GM12878 (cell line): ENCODE results near the gene NME7.

Experiments
- CHD1 ChIP-seq: IDR thresholded peaks from 2 replicates; pipeline ENCODE4 v1.6.1; 2012; ENCODE audit warnings: low read depth, low read length, improper control_type of control experiment
- FOS ChIP-seq: IDR thresholded peaks from 3 replicates; pipeline ENCODE4 v1.6.1; 2011; ENCODE audit warnings: borderline replicate concordance; ENCODE audit not compliant: insufficient read length; ENCODE audit errors: extremely low read depth
- FOXM1 ChIP-seq: IDR thresholded peaks from 2 replicates; pipeline ENCODE4 v1.6.1; 2012; ENCODE audit warnings: low read depth, mild to moderate bottlenecking, inconsistent platforms, low read length, moderate library complexity
- GABPA ChIP-seq: IDR thresholded peaks from 2 replicates; pipeline ENCODE4 v1.6.1; 2014; ENCODE audit warnings: antibody characterized with exemption, low read depth, mild to moderate bottlenecking, inconsistent platforms
- NFXL1 ChIP-seq: fragments of 450-650 bp; IDR thresholded peaks from 2 replicates; pipeline ENCODE4 v1.6.1; 2017; ENCODE audit warnings: antibody characterized with exemption, mild to moderate bottlenecking, borderline replicate concordance
- NFYB ChIP-seq: IDR thresholded peaks from 2 replicates; pipeline ENCODE4 v1.6.1; 2011; ENCODE audit warnings: low read depth, mild to moderate bottlenecking, low read length, improper control_type of control experiment, moderate library complexity; ENCODE audit not compliant: insufficient read depth
- POLR2A ChIP-seq: IDR thresholded peaks from 2 replicates; pipeline ENCODE4 v1.6.1; 2011; ENCODE audit warnings: low read depth, mild to moderate bottlenecking, low read length
- POLR2AphosphoS5 ChIP-seq: IDR thresholded peaks from 2 replicates; pipeline ENCODE4 v1.6.1; 2011; ENCODE audit warnings: mild to moderate bottlenecking, low read length, inconsistent platforms
- RAD21 ChIP-seq: IDR thresholded peaks from 2 replicates; pipeline ENCODE4 v1.6.1; 2011; ENCODE audit warnings: mild to moderate bottlenecking, low read depth, low read length, moderate library complexity; ENCODE audit not compliant: insufficient read depth
- SMC3 ChIP-seq: IDR thresholded peaks from 2 replicates; pipeline ENCODE4 v1.6.1; 2011; ENCODE audit warnings: low read length, improper control_type of control experiment, borderline replicate concordance
- TF ChIP-seq, protein P1 (sequence below): fragments of 450-650 bp; IDR thresholded peaks from 2 replicates; pipeline ENCODE4 v1.6.1; 2016; ENCODE audit warnings: mild to moderate bottlenecking
- TF ChIP-seq, protein P2 (sequence below), 3 experiments: IDR thresholded peaks in 2 of 3; conservative IDR thresholded peaks in 1 of 3; 2 replicates each; pipeline ENCODE4 v1.5.1; 2011; ENCODE audit warnings: low read depth in 3 of 3, low read length in 3 of 3, mild to moderate bottlenecking in 3 of 3, control low read depth in 2 of 3, moderate library complexity in 2 of 3, inconsistent platforms in 1 of 3, mixed read lengths in 1 of 3; ENCODE audit not compliant: control insufficient read depth in 2 of 3, insufficient read depth in 1 of 3; ENCODE audit errors: extremely low read depth in 1 of 3
- TF ChIP-seq, protein P3 (sequence below): IDR thresholded peaks from 2 replicates; pipeline ENCODE4 v1.6.1; 2012; ENCODE audit warnings: mild to moderate bottlenecking, low read depth, low read length

DNA sequence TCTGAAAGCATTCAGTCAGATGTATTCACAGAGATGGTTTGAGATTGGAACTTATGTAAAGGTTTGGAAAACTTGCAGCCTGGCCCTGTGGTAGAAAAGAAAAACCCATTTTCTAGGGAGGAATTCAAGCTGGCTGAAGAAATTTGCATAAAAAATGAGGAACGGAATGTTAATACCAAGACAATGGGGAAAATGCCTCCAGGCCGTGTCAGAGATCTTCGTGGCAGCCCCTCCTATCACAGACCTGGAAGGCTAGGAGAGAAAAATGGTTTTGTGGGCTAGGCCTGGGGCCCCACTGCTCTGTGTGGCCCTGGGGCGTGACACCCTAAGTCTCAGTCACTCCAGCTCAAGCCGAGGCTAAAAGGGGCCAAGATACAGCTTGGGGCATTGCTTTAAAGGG lies 26.7 kb downstream of the NME7 start:
- TF ChIP-seq FOS: no peak
- no peak for TF ChIP-seq FOXM1
- TF ChIP-seq GABPA: no peak
- no peak for TF ChIP-seq POLR2A
- no peak for TF ChIP-seq CHD1
- no peak for TF ChIP-seq NFXL1
- TF ChIP-seq, protein P1, sequence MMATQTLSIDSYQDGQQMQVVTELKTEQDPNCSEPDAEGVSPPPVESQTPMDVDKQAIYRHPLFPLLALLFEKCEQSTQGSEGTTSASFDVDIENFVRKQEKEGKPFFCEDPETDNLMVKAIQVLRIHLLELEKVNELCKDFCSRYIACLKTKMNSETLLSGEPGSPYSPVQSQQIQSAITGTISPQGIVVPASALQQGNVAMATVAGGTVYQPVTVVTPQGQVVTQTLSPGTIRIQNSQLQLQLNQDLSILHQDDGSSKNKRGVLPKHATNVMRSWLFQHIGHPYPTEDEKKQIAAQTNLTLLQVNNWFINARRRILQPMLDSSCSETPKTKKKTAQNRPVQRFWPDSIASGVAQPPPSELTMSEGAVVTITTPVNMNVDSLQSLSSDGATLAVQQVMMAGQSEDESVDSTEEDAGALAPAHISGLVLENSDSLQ: no peak
- TF ChIP-seq, protein P2, sequence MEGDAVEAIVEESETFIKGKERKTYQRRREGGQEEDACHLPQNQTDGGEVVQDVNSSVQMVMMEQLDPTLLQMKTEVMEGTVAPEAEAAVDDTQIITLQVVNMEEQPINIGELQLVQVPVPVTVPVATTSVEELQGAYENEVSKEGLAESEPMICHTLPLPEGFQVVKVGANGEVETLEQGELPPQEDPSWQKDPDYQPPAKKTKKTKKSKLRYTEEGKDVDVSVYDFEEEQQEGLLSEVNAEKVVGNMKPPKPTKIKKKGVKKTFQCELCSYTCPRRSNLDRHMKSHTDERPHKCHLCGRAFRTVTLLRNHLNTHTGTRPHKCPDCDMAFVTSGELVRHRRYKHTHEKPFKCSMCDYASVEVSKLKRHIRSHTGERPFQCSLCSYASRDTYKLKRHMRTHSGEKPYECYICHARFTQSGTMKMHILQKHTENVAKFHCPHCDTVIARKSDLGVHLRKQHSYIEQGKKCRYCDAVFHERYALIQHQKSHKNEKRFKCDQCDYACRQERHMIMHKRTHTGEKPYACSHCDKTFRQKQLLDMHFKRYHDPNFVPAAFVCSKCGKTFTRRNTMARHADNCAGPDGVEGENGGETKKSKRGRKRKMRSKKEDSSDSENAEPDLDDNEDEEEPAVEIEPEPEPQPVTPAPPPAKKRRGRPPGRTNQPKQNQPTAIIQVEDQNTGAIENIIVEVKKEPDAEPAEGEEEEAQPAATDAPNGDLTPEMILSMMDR (IDR thresholded peaks at IDR 0.05 in 2 of 3, conservative IDR thresholded peaks at IDR 0.05 in 1 of 3; ENCODE audit: control insufficient read depth in 2 of 3, extremely low read depth in 1 of 3, insufficient read depth in 1 of 3, low read depth in 3 of 3, low read length in 3 of 3): no peak
- TF ChIP-seq RAD21: no peak
- no peak for TF ChIP-seq SMC3
- no peak for TF ChIP-seq POLR2AphosphoS5
- TF ChIP-seq, protein P3, sequence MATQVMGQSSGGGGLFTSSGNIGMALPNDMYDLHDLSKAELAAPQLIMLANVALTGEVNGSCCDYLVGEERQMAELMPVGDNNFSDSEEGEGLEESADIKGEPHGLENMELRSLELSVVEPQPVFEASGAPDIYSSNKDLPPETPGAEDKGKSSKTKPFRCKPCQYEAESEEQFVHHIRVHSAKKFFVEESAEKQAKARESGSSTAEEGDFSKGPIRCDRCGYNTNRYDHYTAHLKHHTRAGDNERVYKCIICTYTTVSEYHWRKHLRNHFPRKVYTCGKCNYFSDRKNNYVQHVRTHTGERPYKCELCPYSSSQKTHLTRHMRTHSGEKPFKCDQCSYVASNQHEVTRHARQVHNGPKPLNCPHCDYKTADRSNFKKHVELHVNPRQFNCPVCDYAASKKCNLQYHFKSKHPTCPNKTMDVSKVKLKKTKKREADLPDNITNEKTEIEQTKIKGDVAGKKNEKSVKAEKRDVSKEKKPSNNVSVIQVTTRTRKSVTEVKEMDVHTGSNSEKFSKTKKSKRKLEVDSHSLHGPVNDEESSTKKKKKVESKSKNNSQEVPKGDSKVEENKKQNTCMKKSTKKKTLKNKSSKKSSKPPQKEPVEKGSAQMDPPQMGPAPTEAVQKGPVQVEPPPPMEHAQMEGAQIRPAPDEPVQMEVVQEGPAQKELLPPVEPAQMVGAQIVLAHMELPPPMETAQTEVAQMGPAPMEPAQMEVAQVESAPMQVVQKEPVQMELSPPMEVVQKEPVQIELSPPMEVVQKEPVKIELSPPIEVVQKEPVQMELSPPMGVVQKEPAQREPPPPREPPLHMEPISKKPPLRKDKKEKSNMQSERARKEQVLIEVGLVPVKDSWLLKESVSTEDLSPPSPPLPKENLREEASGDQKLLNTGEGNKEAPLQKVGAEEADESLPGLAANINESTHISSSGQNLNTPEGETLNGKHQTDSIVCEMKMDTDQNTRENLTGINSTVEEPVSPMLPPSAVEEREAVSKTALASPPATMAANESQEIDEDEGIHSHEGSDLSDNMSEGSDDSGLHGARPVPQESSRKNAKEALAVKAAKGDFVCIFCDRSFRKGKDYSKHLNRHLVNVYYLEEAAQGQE: no peak
- TF ChIP-seq NFYB: no peak
